Lower leg skin (tissue), 4 donors: ENCODE data around the gene LRFN2. TPM values are rescaled to one million over a fixed set of nuclear protein-coding genes. Genes with fewer than 3 reads are reported as not detected.

ENCODE experiments used
- DNase-seq, 2 donors: peaks; one replicate each; pipeline ENCODE4 v3.0.0-alpha.2; 2019; ENCODE audit warnings: low spot score in 2 of 2
- H3K4me3 ChIP-seq: fragments of 200-600 bp; sonication (generic); 2 replicates; pipeline ENCODE4 v1.5.1; 2017; ENCODE audit warnings: mild to moderate bottlenecking, low read depth; ENCODE audit not compliant: poor library complexity, severe bottlenecking
- POLR2A ChIP-seq, 2 donors: fragments of 450-650 bp; IDR thresholded peaks; one replicate each; pipeline ENCODE4 v1.6.1; 2016 to 2017; ENCODE audit warnings: antibody characterized with exemption in 2 of 2, mild to moderate bottlenecking in 1 of 2, moderate library complexity in 1 of 2
- WGBS, 2 donors: methylation state at CpG; one replicate each; pipeline ENCODE4 v1.1.5; 2018; 5-methylcytosine and 5-hydroxymethylcytosine counted together
- intact Hi-C: fragments of 100-400 bp; cut with DNase I; formaldehyde crosslinking; loops from one replicate; pipeline ENCODE4 v1.15.0; 2023; ENCODE audit warnings: low total_unique reads
- total RNA-seq, 4 donors: library from RNA; depleted of rRNA; stranded (reverse); fragments of >200 nt; gene quantifications; one replicate each; pipeline ENCODE4 v1.1.0, GENCODE V29; 2016
- TF ChIP-seq, protein P1 (sequence below), 3 donors: fragments of 450-650 bp; IDR thresholded peaks; one replicate each; pipeline ENCODE4 v1.5.1; 2016; ENCODE audit warnings: antibody characterized with exemption in 3 of 3, mild to moderate bottlenecking in 3 of 3, moderate library complexity in 2 of 3

The LRFN2 gene
- total RNA-seq, 4 donors from 2014 or later: 0.10 TPM; not detected in 3

DNA sequence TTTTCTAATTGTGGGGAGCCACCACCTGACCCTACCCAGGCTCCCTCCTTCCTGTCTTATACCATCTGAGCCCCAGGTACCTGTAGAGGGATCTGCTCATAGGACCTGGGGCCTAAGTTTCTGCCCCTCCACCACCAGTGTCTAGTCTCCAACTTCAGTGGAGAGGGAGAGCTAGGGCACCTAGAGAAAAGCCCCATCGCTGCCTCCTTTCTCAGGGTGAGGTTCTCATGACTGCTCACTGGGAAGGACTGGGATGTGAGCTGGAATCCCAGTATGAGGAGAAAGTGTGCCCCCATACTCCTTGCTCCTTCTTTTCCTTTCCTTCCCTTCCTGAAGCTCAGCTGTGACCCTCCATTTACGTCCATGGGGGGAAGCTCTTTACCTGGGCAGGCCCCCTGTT lies 231.6 kb downstream of the LRFN2 start:
- TF ChIP-seq, protein P1, sequence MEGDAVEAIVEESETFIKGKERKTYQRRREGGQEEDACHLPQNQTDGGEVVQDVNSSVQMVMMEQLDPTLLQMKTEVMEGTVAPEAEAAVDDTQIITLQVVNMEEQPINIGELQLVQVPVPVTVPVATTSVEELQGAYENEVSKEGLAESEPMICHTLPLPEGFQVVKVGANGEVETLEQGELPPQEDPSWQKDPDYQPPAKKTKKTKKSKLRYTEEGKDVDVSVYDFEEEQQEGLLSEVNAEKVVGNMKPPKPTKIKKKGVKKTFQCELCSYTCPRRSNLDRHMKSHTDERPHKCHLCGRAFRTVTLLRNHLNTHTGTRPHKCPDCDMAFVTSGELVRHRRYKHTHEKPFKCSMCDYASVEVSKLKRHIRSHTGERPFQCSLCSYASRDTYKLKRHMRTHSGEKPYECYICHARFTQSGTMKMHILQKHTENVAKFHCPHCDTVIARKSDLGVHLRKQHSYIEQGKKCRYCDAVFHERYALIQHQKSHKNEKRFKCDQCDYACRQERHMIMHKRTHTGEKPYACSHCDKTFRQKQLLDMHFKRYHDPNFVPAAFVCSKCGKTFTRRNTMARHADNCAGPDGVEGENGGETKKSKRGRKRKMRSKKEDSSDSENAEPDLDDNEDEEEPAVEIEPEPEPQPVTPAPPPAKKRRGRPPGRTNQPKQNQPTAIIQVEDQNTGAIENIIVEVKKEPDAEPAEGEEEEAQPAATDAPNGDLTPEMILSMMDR (IDR thresholded peaks at IDR 0.05): no peak
- no peak for TF ChIP-seq POLR2A (IDR thresholded peaks at IDR 0.05)
- WGBS, 2 donors: 94 to 95% methylated on average over 2 of the region's 2 CpGs
- intact Hi-C loops: no loop called here
- DNase-seq: peak in 1 of 2 donors; percentile 76
- no peak overlapping the region for H3K4me3 ChIP-seq

DNA sequence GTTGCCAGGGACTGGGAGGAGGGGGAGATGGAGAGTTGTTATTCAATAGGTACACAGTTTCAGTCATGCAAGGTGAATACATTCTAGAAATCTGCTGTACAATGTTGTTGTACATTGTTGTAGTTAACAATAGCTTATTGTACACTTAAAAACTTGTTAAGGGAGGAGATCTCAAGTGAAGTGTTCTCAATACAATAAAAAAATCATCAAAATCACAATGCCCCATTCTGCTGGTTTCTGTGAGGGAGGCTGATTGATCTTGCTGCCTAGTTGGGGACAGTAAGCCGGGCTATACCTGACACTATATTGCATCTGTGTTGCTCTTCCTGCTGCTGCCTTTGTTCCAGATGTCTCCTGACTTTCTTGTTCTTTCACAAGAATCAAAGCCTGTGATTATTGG lies 232.1 kb downstream of the LRFN2 start:
- intact Hi-C loops: no loop called here
- no peak for DNase-seq
- TF ChIP-seq, protein P1 (IDR thresholded peaks at IDR 0.05): no peak
- TF ChIP-seq POLR2A (IDR thresholded peaks at IDR 0.05): no peak
- no peak overlapping the region for H3K4me3 ChIP-seq
- 74 to 96% methylated on average over 1 of the region's 1 CpG for WGBS, 2 donors

DNA sequence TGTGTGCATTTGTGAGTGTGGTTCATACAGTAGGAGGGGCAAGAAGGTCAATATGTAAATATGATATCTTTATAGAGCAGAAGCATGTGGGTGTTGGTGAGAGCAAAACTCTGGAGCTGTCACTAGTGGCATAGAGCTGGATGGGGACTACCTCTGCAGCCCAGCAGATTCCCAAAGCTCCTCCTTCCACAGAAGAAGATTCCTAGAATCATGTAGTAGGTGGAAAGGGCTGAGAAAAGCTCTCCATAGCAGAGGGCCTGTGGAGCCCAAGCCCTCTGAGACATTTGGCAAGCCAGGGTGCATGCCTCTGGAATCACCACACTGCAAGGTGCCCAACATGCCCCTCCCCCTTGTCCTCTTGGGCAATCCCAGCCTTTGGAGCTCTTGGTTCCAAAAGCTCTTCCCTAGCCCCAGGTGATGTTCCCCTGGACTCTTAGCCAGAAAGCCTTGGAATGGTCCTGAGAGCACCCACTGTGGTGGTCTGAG lies 233.2 kb downstream of the LRFN2 start:
- TF ChIP-seq, protein P1 (IDR thresholded peaks at IDR 0.05): no peak
- no peak for TF ChIP-seq POLR2A (IDR thresholded peaks at IDR 0.05)
- peak in 1 of 2 donors; percentile 60 for DNase-seq
- intact Hi-C loops: no loop called here
- no peak overlapping the region for H3K4me3 ChIP-seq

DNA sequence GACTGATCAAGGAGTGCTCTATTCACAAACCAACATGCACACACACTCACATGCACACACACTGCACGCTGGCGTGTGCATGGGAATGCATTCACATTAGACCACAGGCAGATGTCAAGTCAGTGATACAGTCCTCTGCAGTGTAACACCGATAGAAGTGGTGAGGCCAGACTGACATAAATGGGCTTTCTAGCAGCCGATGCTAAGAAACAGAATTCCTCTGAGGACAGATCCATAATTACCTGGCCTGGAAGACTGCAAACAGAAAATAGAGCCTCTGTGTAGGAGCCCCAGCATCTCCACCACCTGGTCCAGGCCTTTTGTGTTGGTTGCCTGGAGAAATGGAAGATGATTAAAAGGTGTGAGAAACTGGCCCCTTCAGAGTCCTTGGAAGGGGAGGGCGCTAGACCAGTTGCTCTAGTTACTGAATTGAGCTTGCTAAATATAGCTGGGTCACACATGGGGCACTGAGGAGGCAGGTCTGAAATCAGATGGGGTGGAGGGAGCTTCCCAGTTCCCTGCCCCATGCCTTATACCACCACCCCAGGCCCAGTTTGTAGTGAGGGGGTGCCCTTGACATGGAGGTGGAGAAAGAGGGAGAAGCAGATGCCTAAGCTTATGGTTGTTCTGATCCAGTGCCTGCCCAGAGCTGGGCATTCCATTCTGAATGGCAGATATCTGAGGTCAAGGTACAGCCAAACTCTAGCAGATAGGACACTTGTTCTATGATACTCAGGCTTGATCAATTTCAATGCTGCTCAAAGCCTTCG lies 233.8 kb downstream of the LRFN2 start:
- intact Hi-C loops: no loop called here
- DNase-seq: peak in 1 of 2 donors; percentile 37
- TF ChIP-seq POLR2A (IDR thresholded peaks at IDR 0.05): no peak
- TF ChIP-seq, protein P1 (IDR thresholded peaks at IDR 0.05): no peak
- WGBS, 2 donors: 78 to 91% methylated on average over 6 of the region's 6 CpGs
- H3K4me3 ChIP-seq: no peak overlapping the region

DNA sequence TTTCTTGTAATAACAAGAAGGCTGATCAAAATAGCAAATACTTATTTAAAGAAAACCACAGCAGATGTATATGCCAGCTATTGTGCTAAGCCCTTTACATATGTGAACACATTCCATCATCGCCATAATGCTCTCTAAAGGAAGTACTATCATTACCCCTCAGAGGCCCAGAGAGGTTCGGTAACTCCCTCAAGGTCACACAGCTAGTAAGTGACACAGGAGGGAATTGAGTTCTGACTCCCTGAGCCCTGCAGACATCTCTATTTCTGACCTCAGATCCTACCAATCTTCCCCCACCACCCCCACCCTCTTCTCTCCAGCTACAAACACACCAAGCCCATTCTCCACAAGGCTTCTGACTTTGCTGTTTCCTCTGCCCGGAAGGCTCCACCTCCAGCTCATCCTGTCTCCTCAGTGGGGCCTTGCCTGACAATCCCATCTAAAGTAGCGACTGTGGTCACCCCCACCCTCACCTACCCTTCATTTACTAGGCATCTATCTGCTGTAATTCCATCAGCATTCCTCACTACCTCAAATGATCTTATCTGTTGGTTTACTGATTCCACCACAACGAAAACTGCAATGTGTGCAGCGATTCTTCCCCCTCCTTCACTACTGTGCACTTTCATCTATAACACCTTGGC lies 234.5 kb downstream of the LRFN2 start:
- peak in 1 of 2 donors; percentile 69 for DNase-seq
- 72 to 82% methylated on average over 6 of the region's 6 CpGs for WGBS, 2 donors
- intact Hi-C loops: no loop called here
- TF ChIP-seq POLR2A (IDR thresholded peaks at IDR 0.05): no peak
- TF ChIP-seq, protein P1 (IDR thresholded peaks at IDR 0.05): no peak
- H3K4me3 ChIP-seq: no peak overlapping the region
